Uterus (tissue), 2 donors: ENCODE data around the gene UBE2D4.
A peak's percentile ranks its signal among the peaks of the same experiment; 100 is the strongest.

Experiments
- POLR2A ChIP-seq, 2 donors: fragments of 450-650 bp; IDR thresholded peaks; one replicate each; pipeline ENCODE4 v1.6.1; 2016; ENCODE audit warnings: antibody characterized with exemption in 2 of 2, mild to moderate bottlenecking in 1 of 2, moderate library complexity in 1 of 2
- TF ChIP-seq, protein P1 (sequence below), 4 experiments: fragments of 200-600 bp in 2 of 4; fragments of 450-650 bp in 2 of 4; sonication (generic) in 2 of 4; IDR thresholded peaks; one replicate each; pipeline ENCODE4 v1.5.1; 2016 to 2019; ENCODE audit warnings: antibody characterized with exemption in 4 of 4, mild to moderate bottlenecking in 2 of 4, moderate library complexity in 1 of 4

DNA sequence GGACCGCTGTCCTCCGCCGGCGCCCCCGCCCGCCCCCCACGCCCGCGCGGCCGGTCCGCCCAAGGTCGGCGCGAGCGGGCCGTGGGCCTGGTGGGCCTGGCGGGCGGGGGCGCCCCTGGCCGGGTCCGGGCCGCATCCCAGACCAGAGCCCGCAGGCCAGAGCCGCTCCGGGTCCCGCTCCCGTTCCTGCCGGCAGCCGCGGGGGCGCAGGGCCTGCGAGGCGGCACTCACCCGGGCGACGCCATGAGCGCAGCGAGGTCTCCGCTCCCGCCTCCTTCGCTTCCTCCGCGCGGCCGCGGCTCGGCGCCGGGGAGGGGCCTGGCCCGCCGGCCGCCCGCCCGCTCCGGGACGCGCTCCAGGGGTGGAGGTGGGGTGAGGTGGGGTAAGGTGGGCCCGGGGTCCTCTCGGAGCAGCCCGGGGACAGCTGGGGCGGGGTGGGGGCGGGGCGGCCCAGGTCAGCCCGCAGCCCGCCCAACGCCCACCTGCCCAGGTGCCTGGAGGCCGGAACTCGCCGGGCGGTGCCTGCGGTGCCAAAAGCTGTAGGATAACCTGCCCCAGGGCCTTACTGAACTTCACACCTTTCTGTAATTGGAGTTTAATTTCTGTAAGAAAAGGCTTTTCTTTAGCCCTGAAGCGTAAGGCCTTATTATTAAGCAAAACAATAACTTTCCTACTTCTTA lies 19.8 kb upstream of the UBE2D4 start, which contains the start of gene URGCP:
- peak in 1 of 2 donors; percentile 35 for TF ChIP-seq POLR2A (IDR thresholded peaks at IDR 0.05)
- TF ChIP-seq, protein P1, sequence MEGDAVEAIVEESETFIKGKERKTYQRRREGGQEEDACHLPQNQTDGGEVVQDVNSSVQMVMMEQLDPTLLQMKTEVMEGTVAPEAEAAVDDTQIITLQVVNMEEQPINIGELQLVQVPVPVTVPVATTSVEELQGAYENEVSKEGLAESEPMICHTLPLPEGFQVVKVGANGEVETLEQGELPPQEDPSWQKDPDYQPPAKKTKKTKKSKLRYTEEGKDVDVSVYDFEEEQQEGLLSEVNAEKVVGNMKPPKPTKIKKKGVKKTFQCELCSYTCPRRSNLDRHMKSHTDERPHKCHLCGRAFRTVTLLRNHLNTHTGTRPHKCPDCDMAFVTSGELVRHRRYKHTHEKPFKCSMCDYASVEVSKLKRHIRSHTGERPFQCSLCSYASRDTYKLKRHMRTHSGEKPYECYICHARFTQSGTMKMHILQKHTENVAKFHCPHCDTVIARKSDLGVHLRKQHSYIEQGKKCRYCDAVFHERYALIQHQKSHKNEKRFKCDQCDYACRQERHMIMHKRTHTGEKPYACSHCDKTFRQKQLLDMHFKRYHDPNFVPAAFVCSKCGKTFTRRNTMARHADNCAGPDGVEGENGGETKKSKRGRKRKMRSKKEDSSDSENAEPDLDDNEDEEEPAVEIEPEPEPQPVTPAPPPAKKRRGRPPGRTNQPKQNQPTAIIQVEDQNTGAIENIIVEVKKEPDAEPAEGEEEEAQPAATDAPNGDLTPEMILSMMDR (IDR thresholded peaks at IDR 0.05): no peak
